A549 (cell line): Measurements from ENCODE around the gene TXNDC2. TPM values are rescaled to one million over a fixed set of nuclear protein-coding genes. Genes with fewer than 3 reads are reported as not detected.

Experiments
- ATAC-seq, 2 experiments: fragments of 200-7000 bp in 1 of 2; fragments of >200 bp in 1 of 2; cut with Nextera tagmentation in 1 of 2; cut with Tn5 transposase in 1 of 2; 3 replicates each; pipeline versions ENCODE4 v1.8.0 to v1.9.1; 2018 to 2020; ENCODE audit warnings: mild to moderate bottlenecking in 1 of 2, moderate library complexity in 1 of 2
- CTCF ChIA-PET: fragments of 300-600 bp; sonication (Branson Sonifier 250); formaldehyde crosslinking; extraction: SDS; loops from one replicate; lab custom pipeline; 2021; ENCODE audit warnings: antibody characterized with exemption, inconsistent platforms; lab: Yijun Ruan, JAX
- POLR2A ChIA-PET: fragments of 350-600 bp; formaldehyde crosslinking; extraction: SDS; loops from one replicate; lab custom pipeline; 2021; ENCODE audit warnings: antibody characterized with exemption, inconsistent platforms; lab: Yijun Ruan, JAX
- DNase-seq, 2 experiments: peaks; one replicate each; pipeline versions ENCODE4 v3.0.0 to v3.0.0-alpha.2; 2011 to 2016; ENCODE audit warnings: low read depth in 1 of 2, low spot score in 1 of 2
- FAIRE-seq: peaks from 2 replicates; lab custom pipeline; 2011; peaks lifted over from hg19 to GRCh38; lab: Jason Lieb, UNC
- H3K27ac ChIP-seq, 2 experiments: fragments of >200 bp; sonication (Bioruptor Twin); formaldehyde crosslinking; 3 replicates each; pipeline ENCODE4 v1.5.1; 2016 to 2017
- H3K4me1 ChIP-seq: fragments of >200 bp; sonication (Bioruptor Twin); formaldehyde crosslinking; 3 replicates; pipeline ENCODE4 v1.6.1; 2016
- H3K4me2 ChIP-seq: fragments of >200 bp; sonication (Bioruptor Twin); formaldehyde crosslinking; 3 replicates; pipeline ENCODE4 v1.6.1; 2016
- H3K4me3 ChIP-seq: fragments of >200 bp; sonication (Bioruptor Twin); formaldehyde crosslinking; 3 replicates; pipeline ENCODE4 v1.5.1; 2016
- H3K9me3 ChIP-seq: fragments of >200 bp; sonication (Bioruptor Twin); formaldehyde crosslinking; 3 replicates; pipeline ENCODE4 v1.6.1; 2016
- BCL3 ChIP-seq: fragments of >200 bp; sonication (Bioruptor Twin); formaldehyde crosslinking; IDR thresholded peaks from 3 replicates; pipeline ENCODE4 v1.6.1; 2016
- BHLHE40 ChIP-seq: IDR thresholded peaks from 2 replicates; pipeline ENCODE4 v1.6.1; 2012; ENCODE audit warnings: low read depth, low read length, inconsistent platforms
- CTCF ChIP-seq: fragments of >200 bp; sonication (Bioruptor Twin); formaldehyde crosslinking; IDR thresholded peaks from 3 replicates; pipeline ENCODE4 v1.5.1; 2016
- EHF ChIP-seq: fragments of 250-450 bp; sonication (Bioruptor Pico); IDR thresholded peaks from 2 replicates; pipeline ENCODE4 v1.5.0; 2020; ENCODE audit warnings: mild to moderate bottlenecking
- ESRRA ChIP-seq: fragments of 150-350 bp; IDR thresholded peaks from 2 replicates; pipeline ENCODE4 v1.6.1; 2014; ENCODE audit warnings: mild to moderate bottlenecking, low read length, borderline replicate concordance
- FOSB ChIP-seq: fragments of 250-450 bp; sonication (Bioruptor Pico); IDR thresholded peaks from 2 replicates; pipeline ENCODE4 v1.5.0; 2020; ENCODE audit warnings: mild to moderate bottlenecking, moderate library complexity
- GATA3 ChIP-seq: IDR thresholded peaks from 2 replicates; pipeline ENCODE4 v1.6.1; 2012; ENCODE audit warnings: borderline replicate concordance
- HEYL ChIP-seq: fragments of 250-450 bp; sonication (Bioruptor Pico); IDR thresholded peaks from 2 replicates; pipeline ENCODE4 v1.8.0; 2021; ENCODE audit warnings: mild to moderate bottlenecking, moderate library complexity
- HOXA7 ChIP-seq: fragments of 250-450 bp; sonication (Bioruptor Pico); IDR thresholded peaks from 2 replicates; pipeline ENCODE4 v1.5.0; 2020; ENCODE audit warnings: mild to moderate bottlenecking, moderate library complexity
- NPAS2 ChIP-seq: fragments of 250-450 bp; sonication (Bioruptor Pico); IDR thresholded peaks from 2 replicates; pipeline ENCODE4 v1.8.0; 2022; ENCODE audit warnings: mild to moderate bottlenecking, moderate library complexity, borderline replicate concordance
- NR3C1 ChIP-seq: fragments of >200 bp; sonication (Bioruptor Twin); formaldehyde crosslinking; IDR thresholded peaks from 3 replicates; pipeline ENCODE4 v1.6.1; 2017
- POLR2A ChIP-seq: IDR thresholded peaks from 2 replicates; pipeline ENCODE4 v1.6.1; 2012; ENCODE audit warnings: mild to moderate bottlenecking, low read length
- POLR2AphosphoS2 ChIP-seq: conservative IDR thresholded peaks from 2 replicates; pipeline ENCODE4 v1.6.1; 2012; ENCODE audit warnings: low read length, improper control_type of control experiment, inconsistent platforms
- ZC3H11A ChIP-seq: fragments of 450-650 bp; IDR thresholded peaks from 2 replicates; pipeline ENCODE4 v1.6.1; 2014; ENCODE audit warnings: antibody characterized with exemption, mild to moderate bottlenecking
- ZFP36 ChIP-seq: fragments of 450-650 bp; IDR thresholded peaks from 2 replicates; pipeline ENCODE4 v1.6.1; 2014; ENCODE audit warnings: borderline replicate concordance; ENCODE audit not compliant: partially characterized antibody
- WGBS: methylation state at CpG from one replicate; pipeline ENCODE4 v1.1.6; 2017; ENCODE audit errors: missing lambda C conversion rate; 5-methylcytosine and 5-hydroxymethylcytosine counted together
- polyA plus RNA-seq, 4 experiments: library from polyadenylated mRNA; depleted of rRNA in 3 of 4; stranded (reverse); fragments of >200 nt; fragmentation: RNase III in 1 of 4; extraction: RNeasy Plus Mini Kit Qiagen cat#74134 plus additional on column Dnase treatment in 1 of 4; gene quantifications; 2 replicates in 3 of 4; 3 replicates in 1 of 4; pipeline ENCODE4 v1.2.3, GENCODE V29; 2011 to 2017
- TF ChIP-seq, protein P1 (sequence below): IDR thresholded peaks from 2 replicates; pipeline ENCODE4 v1.6.1; 2012
- TF ChIP-seq, protein P2 (sequence below): fragments of 250-450 bp; sonication (Bioruptor Pico); IDR thresholded peaks from 2 replicates; pipeline ENCODE4 v1.5.0; 2020; ENCODE audit warnings: low read depth, mild to moderate bottlenecking, moderate library complexity

The TXNDC2 gene
- polyA plus RNA-seq, 2 of the 4 experiments (the other 2 are of a cell fraction) = 0.06 to 0.16 TPM

DNA sequence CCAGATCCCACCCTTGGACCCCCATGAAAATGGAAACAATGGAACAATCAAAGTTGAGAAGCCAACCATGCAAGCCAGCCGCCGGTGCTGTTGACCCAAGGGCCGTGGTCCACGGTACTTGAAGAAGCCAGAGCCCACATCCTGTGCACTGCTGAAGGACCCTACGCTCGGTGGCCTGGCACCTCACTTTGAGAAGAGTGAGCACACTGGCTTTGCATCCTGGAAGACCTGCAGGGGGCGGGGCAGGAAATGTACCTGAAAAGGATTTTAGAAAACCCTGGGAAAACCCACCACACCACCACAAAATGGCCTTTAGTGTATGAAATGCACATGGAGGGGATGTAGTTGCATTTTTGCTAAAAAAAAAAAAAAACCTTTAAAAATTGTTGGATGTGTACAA is 26.5 kb upstream of the TXNDC2 start:
- H3K27ac ChIP-seq = no peak overlapping the region
- DNase-seq (no peak), ATAC-seq (no peak), FAIRE-seq (no peak)
- no peak overlapping the region for H3K4me2 ChIP-seq
- TF ChIP-seq, protein P1, sequence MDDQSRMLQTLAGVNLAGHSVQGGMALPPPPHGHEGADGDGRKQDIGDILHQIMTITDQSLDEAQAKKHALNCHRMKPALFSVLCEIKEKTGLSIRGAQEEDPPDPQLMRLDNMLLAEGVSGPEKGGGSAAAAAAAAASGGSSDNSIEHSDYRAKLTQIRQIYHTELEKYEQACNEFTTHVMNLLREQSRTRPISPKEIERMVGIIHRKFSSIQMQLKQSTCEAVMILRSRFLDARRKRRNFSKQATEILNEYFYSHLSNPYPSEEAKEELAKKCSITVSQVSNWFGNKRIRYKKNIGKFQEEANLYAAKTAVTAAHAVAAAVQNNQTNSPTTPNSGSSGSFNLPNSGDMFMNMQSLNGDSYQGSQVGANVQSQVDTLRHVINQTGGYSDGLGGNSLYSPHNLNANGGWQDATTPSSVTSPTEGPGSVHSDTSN = no peak
- no peak for TF ChIP-seq CTCF
- TF ChIP-seq BHLHE40 = no peak
- TF ChIP-seq, protein P2, sequence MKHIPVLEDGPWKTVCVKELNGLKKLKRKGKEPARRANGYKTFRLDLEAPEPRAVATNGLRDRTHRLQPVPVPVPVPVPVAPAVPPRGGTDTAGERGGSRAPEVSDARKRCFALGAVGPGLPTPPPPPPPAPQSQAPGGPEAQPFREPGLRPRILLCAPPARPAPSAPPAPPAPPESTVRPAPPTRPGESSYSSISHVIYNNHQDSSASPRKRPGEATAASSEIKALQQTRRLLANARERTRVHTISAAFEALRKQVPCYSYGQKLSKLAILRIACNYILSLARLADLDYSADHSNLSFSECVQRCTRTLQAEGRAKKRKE = no peak
- CTCF ChIA-PET = no interaction called here
- H3K4me1 ChIP-seq = peaks cover 12% of the 10 kb centered on the region; the same call in 2 of the 3 replicates
- 91% methylated on average over 7 of the region's 7 CpGs for WGBS
- POLR2A ChIA-PET = no interaction called here
- no peaks in the 10 kb centered on the region for H3K9me3 ChIP-seq
- H3K4me3 ChIP-seq = no peak overlapping the region

DNA sequence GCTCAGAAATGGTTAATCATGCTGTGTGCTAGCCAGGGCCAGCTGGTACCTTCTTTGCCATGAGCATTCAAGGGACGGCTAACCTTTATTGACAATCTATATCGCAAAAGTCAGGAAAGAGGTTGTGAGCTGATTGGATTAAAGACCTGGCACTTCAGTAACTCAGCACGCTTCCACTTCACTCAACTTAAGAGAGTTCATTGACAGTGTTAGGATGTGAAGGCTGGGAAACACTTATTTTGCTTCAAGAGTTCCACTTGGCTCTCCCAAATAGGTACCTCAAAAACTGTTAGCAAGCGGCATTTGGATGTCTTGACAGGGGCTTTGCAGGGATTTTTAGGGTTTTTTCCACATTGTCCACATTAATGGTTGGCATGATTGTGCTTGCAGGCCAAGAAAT is 25.1 kb upstream of the TXNDC2 start:
- ChIA-PET CTCF (interaction anchor here (0.7 to 0.9 kb wide), 3 partner anchors 11 to 193 kb away, joined by 3 to 4 read pairs (median 4); no protein-coding TSS in a partner anchor), POLR2A (no interaction called here)
- Histone ChIP-seq H3K9me3 (peaks cover 10% of the 10 kb centered on the region), H3K27ac (no peak overlapping the region), H3K4me3 (no peak overlapping the region), H3K4me1 (peaks cover 1% of the 10 kb centered on the region; the same call in 1 of the 3 replicates), H3K4me2 (no peak overlapping the region)
- FAIRE-seq (no peak), DNase-seq (no peak), ATAC-seq (no peak)
- TF ChIP-seq ZFP36 (no peak), ZC3H11A (no peak), FOSB (CRISPR knock-in tag) (no peak), POLR2A (no peak), POLR2AphosphoS2 (no peak), HOXA7 (no peak), NR3C1 (no peak), EHF (CRISPR knock-in tag) (no peak)
- 46% methylated on average over 4 of the region's 4 CpGs for WGBS

GRCh38 chr18:9861157-9861556 is 24.6 kb upstream of the TXNDC2 start:
- FAIRE-seq (no peak), ATAC-seq (no peak), DNase-seq (no peak)
- TF ChIP-seq GATA3 (no peak), HEYL (CRISPR knock-in tag) (no peak), FOSB (CRISPR knock-in tag) (no peak), NPAS2 (CRISPR knock-in tag) (no peak), BCL3 (no peak), ZFP36 (no peak), POLR2AphosphoS2 (no peak), ESRRA (no peak), EHF (CRISPR knock-in tag) (no peak)
- H3K27ac ChIP-seq = 0 out of 6 replicates have a peak overlapping the region, but pooled peaks of 1 of the 2 experiments have one; percentile 5
- H3K4me3 ChIP-seq = no peak overlapping the region
- CTCF ChIA-PET = interaction anchor here (0.7 to 0.9 kb wide), 3 partner anchors 12 to 193 kb away, joined by 3 to 4 read pairs (median 4); no protein-coding TSS in a partner anchor
- H3K9me3 ChIP-seq = peaks cover 15% of the 10 kb centered on the region
- POLR2A ChIA-PET = no interaction called here
- no peaks in the 10 kb centered on the region for H3K4me1 ChIP-seq
- no peak overlapping the region for H3K4me2 ChIP-seq
